Peyer's patch (tissue), 4 donors: Measurements from ENCODE around the gene FNDC4.

Experiments used
- POLR2A ChIP-seq, 2 donors: fragments of 450-650 bp; IDR thresholded peaks; one replicate each; pipeline ENCODE4 v1.5.1; 2017; ENCODE audit warnings: antibody characterized with exemption in 2 of 2, mild to moderate bottlenecking in 2 of 2, moderate library complexity in 2 of 2
- TF ChIP-seq, protein P1 (sequence below), 6 experiments: fragments of 450-650 bp in 4 of 6; fragments of 200-600 bp in 2 of 6; sonication (generic) in 1 of 6; IDR thresholded peaks; one replicate each; pipeline ENCODE4 v1.5.1; 2017 to 2019; ENCODE audit warnings: antibody characterized with exemption in 6 of 6, mild to moderate bottlenecking in 3 of 6, moderate library complexity in 1 of 6

DNA sequence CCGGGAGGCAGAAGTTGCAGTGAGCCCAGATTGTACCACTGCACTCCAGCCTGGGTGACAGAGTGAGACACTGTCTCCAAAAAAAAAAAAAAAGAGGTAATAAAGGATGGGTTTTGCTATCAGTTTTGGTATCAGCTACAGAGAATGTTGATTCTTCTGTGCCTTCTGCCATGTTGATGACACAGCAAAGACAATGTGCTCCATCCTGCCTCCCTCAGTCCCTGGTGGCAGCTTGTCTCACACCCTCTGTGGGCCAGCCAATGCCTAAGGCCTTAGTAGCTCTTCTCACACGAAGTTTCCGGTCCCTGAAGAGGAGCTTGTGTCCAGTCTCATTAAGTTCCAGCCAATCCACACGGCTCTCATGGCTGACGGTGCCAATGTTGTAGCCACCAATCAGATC, 23.0 kb downstream of the FNDC4 start:
- TF ChIP-seq POLR2A (IDR thresholded peaks at IDR 0.05), result no peak
- TF ChIP-seq, protein P1, sequence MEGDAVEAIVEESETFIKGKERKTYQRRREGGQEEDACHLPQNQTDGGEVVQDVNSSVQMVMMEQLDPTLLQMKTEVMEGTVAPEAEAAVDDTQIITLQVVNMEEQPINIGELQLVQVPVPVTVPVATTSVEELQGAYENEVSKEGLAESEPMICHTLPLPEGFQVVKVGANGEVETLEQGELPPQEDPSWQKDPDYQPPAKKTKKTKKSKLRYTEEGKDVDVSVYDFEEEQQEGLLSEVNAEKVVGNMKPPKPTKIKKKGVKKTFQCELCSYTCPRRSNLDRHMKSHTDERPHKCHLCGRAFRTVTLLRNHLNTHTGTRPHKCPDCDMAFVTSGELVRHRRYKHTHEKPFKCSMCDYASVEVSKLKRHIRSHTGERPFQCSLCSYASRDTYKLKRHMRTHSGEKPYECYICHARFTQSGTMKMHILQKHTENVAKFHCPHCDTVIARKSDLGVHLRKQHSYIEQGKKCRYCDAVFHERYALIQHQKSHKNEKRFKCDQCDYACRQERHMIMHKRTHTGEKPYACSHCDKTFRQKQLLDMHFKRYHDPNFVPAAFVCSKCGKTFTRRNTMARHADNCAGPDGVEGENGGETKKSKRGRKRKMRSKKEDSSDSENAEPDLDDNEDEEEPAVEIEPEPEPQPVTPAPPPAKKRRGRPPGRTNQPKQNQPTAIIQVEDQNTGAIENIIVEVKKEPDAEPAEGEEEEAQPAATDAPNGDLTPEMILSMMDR (IDR thresholded peaks at IDR 0.05), result no peak
